Chondrocyte (in vitro differentiated cells): Measurements from ENCODE around the gene CAPN7. TPM values are rescaled to one million over a fixed set of nuclear protein-coding genes. Genes with fewer than 3 reads are reported as not detected.

Experiments
- DNase-seq: peaks from one replicate; pipeline ENCODE4 v3.0.0; 2021; ENCODE audit warnings: mixed read lengths, low spot score
- H3K27ac Mint-ChIP-seq: one replicate; pipeline ENCODE4 v1.8.0; 2021; ENCODE audit warnings: mild to moderate bottlenecking, moderate library complexity, mixed read lengths; ENCODE audit not compliant: unreplicated experiment
- H3K27me3 Mint-ChIP-seq: 2 replicates; pipeline ENCODE4 v1.8.0; 2021; ENCODE audit warnings: low read depth, mixed read lengths
- H3K36me3 Mint-ChIP-seq: 2 replicates; pipeline ENCODE4 v1.8.0; 2021; ENCODE audit warnings: low read depth, mixed read lengths
- H3K4me1 Mint-ChIP-seq: 2 replicates; pipeline ENCODE4 v1.8.0; 2021; ENCODE audit warnings: low read depth, mild to moderate bottlenecking, mixed read lengths
- H3K4me3 Mint-ChIP-seq: one replicate; pipeline ENCODE4 v1.8.0; 2021; ENCODE audit warnings: mild to moderate bottlenecking, moderate library complexity, mixed read lengths; ENCODE audit not compliant: unreplicated experiment
- H3K9me3 Mint-ChIP-seq: 2 replicates; pipeline ENCODE4 v1.8.0; 2021; ENCODE audit warnings: low read depth, mixed read lengths
- total RNA-seq: library from RNA; stranded (reverse); gene quantifications from 3 replicates; pipeline ENCODE4 v1.2.1, GENCODE V29; 2021
- TF ChIP-seq, protein P1 (sequence below): fragments of 200-600 bp; sonication (generic); IDR thresholded peaks from 2 replicates; pipeline ENCODE4 v1.5.0; 2021; ENCODE audit warnings: antibody characterized with exemption, mild to moderate bottlenecking, moderate library complexity

The CAPN7 gene
- total RNA-seq, 1 donor from 2014 or later, result 47.2 TPM

- Mint-ChIP-seq H3K4me3 (no peak overlapping the region), H3K4me1 (no peaks in the 10 kb centered on the region), H3K9me3 (no peaks in the 10 kb centered on the region), H3K36me3 (no peaks in the 10 kb centered on the region), H3K27ac (no peak overlapping the region), H3K27me3 (no peaks in the 10 kb centered on the region)
- DNase-seq, result no peak
- TF ChIP-seq, protein P1, sequence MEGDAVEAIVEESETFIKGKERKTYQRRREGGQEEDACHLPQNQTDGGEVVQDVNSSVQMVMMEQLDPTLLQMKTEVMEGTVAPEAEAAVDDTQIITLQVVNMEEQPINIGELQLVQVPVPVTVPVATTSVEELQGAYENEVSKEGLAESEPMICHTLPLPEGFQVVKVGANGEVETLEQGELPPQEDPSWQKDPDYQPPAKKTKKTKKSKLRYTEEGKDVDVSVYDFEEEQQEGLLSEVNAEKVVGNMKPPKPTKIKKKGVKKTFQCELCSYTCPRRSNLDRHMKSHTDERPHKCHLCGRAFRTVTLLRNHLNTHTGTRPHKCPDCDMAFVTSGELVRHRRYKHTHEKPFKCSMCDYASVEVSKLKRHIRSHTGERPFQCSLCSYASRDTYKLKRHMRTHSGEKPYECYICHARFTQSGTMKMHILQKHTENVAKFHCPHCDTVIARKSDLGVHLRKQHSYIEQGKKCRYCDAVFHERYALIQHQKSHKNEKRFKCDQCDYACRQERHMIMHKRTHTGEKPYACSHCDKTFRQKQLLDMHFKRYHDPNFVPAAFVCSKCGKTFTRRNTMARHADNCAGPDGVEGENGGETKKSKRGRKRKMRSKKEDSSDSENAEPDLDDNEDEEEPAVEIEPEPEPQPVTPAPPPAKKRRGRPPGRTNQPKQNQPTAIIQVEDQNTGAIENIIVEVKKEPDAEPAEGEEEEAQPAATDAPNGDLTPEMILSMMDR, result no peak
Measured at GRCh38 chr3:15276028-15276724, 70.1 kb downstream of the CAPN7 start.

GRCh38 chr3:15277861-15278500 is 71.9 kb downstream of the CAPN7 start:
- Mint-ChIP-seq H3K27me3 (no peaks in the 10 kb centered on the region), H3K9me3 (no peaks in the 10 kb centered on the region), H3K4me1 (no peaks in the 10 kb centered on the region), H3K27ac (no peak overlapping the region), H3K4me3 (no peak overlapping the region), H3K36me3 (no peaks in the 10 kb centered on the region)
- TF ChIP-seq, protein P1, result no peak
- no peak for DNase-seq

GRCh38 chr3:15279205-15279604 is 73.2 kb downstream of the CAPN7 start:
- Mint-ChIP-seq H3K4me3 (no peak overlapping the region), H3K27ac (no peak overlapping the region), H3K4me1 (no peaks in the 10 kb centered on the region), H3K9me3 (no peaks in the 10 kb centered on the region), H3K36me3 (no peaks in the 10 kb centered on the region), H3K27me3 (no peaks in the 10 kb centered on the region)
- DNase-seq, result no peak
- TF ChIP-seq, protein P1, result no peak

GRCh38 chr3:15279671-15280402 is 73.8 kb downstream of the CAPN7 start:
- H3K4me3 Mint-ChIP-seq, result no peak overlapping the region
- no peaks in the 10 kb centered on the region for H3K4me1 Mint-ChIP-seq
- TF ChIP-seq, protein P1, result no peak
- DNase-seq, result no peak
- H3K27ac Mint-ChIP-seq, result no peak overlapping the region
- no peaks in the 10 kb centered on the region for H3K9me3 Mint-ChIP-seq
- H3K36me3 Mint-ChIP-seq, result no peaks in the 10 kb centered on the region
- H3K27me3 Mint-ChIP-seq, result no peaks in the 10 kb centered on the region

GRCh38 chr3:15280853-15281532 is 74.9 kb downstream of the CAPN7 start:
- Mint-ChIP-seq H3K36me3 (no peaks in the 10 kb centered on the region), H3K4me1 (no peaks in the 10 kb centered on the region), H3K4me3 (no peak overlapping the region), H3K9me3 (no peaks in the 10 kb centered on the region), H3K27ac (no peak overlapping the region), H3K27me3 (no peaks in the 10 kb centered on the region)
- DNase-seq, result no peak
- TF ChIP-seq, protein P1, result no peak
